Spleen (tissue), 13 donors: ENCODE results near the gene REG4. TPM values are rescaled to one million over a fixed set of nuclear protein-coding genes. Genes with fewer than 3 reads are reported as not detected.
"Not testable (repeated sequence)": the region's sequence is repeated elsewhere in the genome, so short reads cannot be mapped to it uniquely, and the experiment has no call there.

Experiments used
- DNase-seq: peaks from one replicate; pipeline ENCODE4 v3.0.0-alpha.2; 2020
- H3K27ac ChIP-seq, 8 donors: fragments of 200-600 bp; sonication (generic) in 7 of 8; 1 replicate in 4 of 8; 2 replicates in 4 of 8; pipeline versions ENCODE4 v1.5.0 to v1.8.0; 2016 to 2021; ENCODE audit warnings: inconsistent platforms in 4 of 8, mild to moderate bottlenecking in 4 of 8, moderate library complexity in 1 of 8
- H3K27me3 ChIP-seq, 7 donors: fragments of 200-600 bp; sonication (generic) in 6 of 7; replicated peaks in 1 of 7; 1 replicate in 4 of 7; 2 replicates in 3 of 7; pipeline versions ENCODE4 v1.5.0 to v1.8.0; 2016 to 2021; ENCODE audit warnings: inconsistent platforms in 3 of 7, mild to moderate bottlenecking in 1 of 7
- H3K36me3 ChIP-seq, 6 donors: fragments of 200-600 bp; sonication (generic) in 5 of 6; 1 replicate in 4 of 6; 2 replicates in 2 of 6; pipeline versions ENCODE4 v1.5.0 to v1.8.0; 2016 to 2021; ENCODE audit warnings: inconsistent platforms in 2 of 6
- H3K4me1 ChIP-seq, 6 donors: fragments of 200-600 bp; sonication (generic) in 5 of 6; 1 replicate in 3 of 6; 2 replicates in 3 of 6; pipeline versions ENCODE4 v1.5.0 to v1.8.0; 2016 to 2021; ENCODE audit warnings: inconsistent platforms in 3 of 6
- H3K4me3 ChIP-seq, 8 donors: fragments of 200-600 bp; sonication (generic) in 7 of 8; 1 replicate in 4 of 8; 2 replicates in 4 of 8; pipeline versions ENCODE4 v1.5.0 to v1.8.0; 2016 to 2021; ENCODE audit warnings: inconsistent platforms in 4 of 8, mild to moderate bottlenecking in 4 of 8, moderate library complexity in 2 of 8
- H3K9me3 ChIP-seq, 8 donors: fragments of 200-600 bp; sonication (generic) in 7 of 8; 1 replicate in 4 of 8; 2 replicates in 4 of 8; pipeline versions ENCODE4 v1.5.0 to v1.8.0; 2016 to 2021; ENCODE audit warnings: inconsistent platforms in 4 of 8
- CTCF ChIP-seq, 11 experiments: fragments of 200-600 bp in 7 of 11; fragments of 450-650 bp in 4 of 11; sonication (generic) in 4 of 11; IDR thresholded peaks in 8 of 11; conservative IDR thresholded peaks in 3 of 11; 1 replicate in 7 of 11; 2 replicates in 4 of 11; pipeline versions ENCODE4 v1.4.0 to v1.8.0; 2016 to 2021; ENCODE audit warnings: antibody characterized with exemption in 11 of 11, inconsistent platforms in 4 of 11, mild to moderate bottlenecking in 1 of 11
- POLR2A ChIP-seq, 3 donors: fragments of 450-650 bp; IDR thresholded peaks; one replicate each; pipeline ENCODE4 v1.5.1; 2017; ENCODE audit warnings: antibody characterized with exemption in 3 of 3, mild to moderate bottlenecking in 1 of 3
- POLR2AphosphoS5 ChIP-seq, 3 donors: sonication (generic); formaldehyde crosslinking; IDR thresholded peaks; one replicate each; pipeline ENCODE4 v1.5.1; 2017; ENCODE audit warnings: antibody characterized with exemption in 3 of 3
- WGBS, 5 donors: extraction: QIAGEN DNeasy Blood & Tissue Kit in 3 of 5; methylation state at CpG; one replicate each; pipeline versions ENCODE4 v1.1.5 to v1.1.7; 2013 to 2018; 5-methylcytosine and 5-hydroxymethylcytosine counted together
- intact Hi-C: fragments of 100-400 bp; cut with DNase I; formaldehyde crosslinking; loops from one replicate; pipeline ENCODE4 v1.15.0; 2023; ENCODE audit warnings: low total_unique reads
- long read RNA-seq, 2 donors: transcript quantifications; one replicate each; lab custom pipeline, GENCODE V29; 2026
- polyA plus RNA-seq, 3 donors: library from polyadenylated mRNA; stranded (reverse); fragments of 200-250 nt; gene quantifications; one replicate each; pipeline ENCODE4 v1.2.1, GENCODE V29; 2013
- total RNA-seq, 7 donors: library from RNA; depleted of rRNA in 3 of 7; stranded (reverse); fragments of >200 nt in 3 of 7; fragmentation: NEBNext Ultra II Directional in 4 of 7; extraction: Animal tissue kit (Norgen Biotek cat#: 25700) in 4 of 7; gene quantifications; one replicate each; pipeline versions ENCODE4 v1.1.0 to v1.2.1, GENCODE V29; 2016 to 2021
- donor health status: healthy with polysubstance abuse.
- donor health status: DM: no; HTN: no; CAD: no; lungs with moderate emphysema.
- donor health status: DM: no; HTN: no; CAD: no.
- donor health status: Bipolar disorder and iron deficiency.
- donor health status: healthy.
- donor health status: DM: no; HTN: no; CAD: no.
- donor health status: DM: yes; HTN: yes; CAD: no.

The REG4 gene
- total RNA-seq (under 1 TPM in 1 of 7 donors, not detected in 6; 0.40 TPM), polyA plus RNA-seq (under 1 TPM in 1 of 3 donors, not detected in 2; 0.24 TPM)
- long read RNA-seq, donor 1, partial matches to known transcripts, result 0 of 1 reads
- long read RNA-seq, donor 1, other reads (novel, unspliced or antisense), result 0 of 1 reads
- long read RNA-seq, donor 2, result 0 reads

GRCh38 chr1:119811387-119811786, at the start of gene REG4:
Gene REG4, minus strand, starts transcription at chr1:119811460. Its CDS starts 2,691 bp downstream, at chr1:119808769.
- H3K9me3 ChIP-seq, result no peaks in the 10 kb centered on the region
- no peak within 1 kb of the TSS for H3K4me3 ChIP-seq
- H3K27me3 ChIP-seq, result peaks cover 0 to 27% (median 0%) of the 10 kb centered on the region in 7 donors
- no peaks in the 10 kb centered on the region for H3K36me3 ChIP-seq
- 78 to 86% (median 82%) methylated on average over 7 of the region's 7 CpGs for WGBS, 5 donors
- H3K4me1 ChIP-seq, result peaks cover 0 to 7% (median 2%) of the 10 kb centered on the region in 6 donors
- no peak within 1 kb of the TSS for H3K27ac ChIP-seq
- no peak for DNase-seq
- intact Hi-C loops, result no loop called here
- no peak for TF ChIP-seq POLR2A (IDR thresholded peaks at IDR 0.05)
- TF ChIP-seq CTCF (IDR thresholded peaks at IDR 0.05 in 8 of 11, conservative IDR thresholded peaks at IDR 0.05 in 3 of 11), result no peak
- TF ChIP-seq POLR2AphosphoS5 (IDR thresholded peaks at IDR 0.05), result no peak

GRCh38 chr1:119859647-119860046, 48.4 kb upstream of the REG4 start:
- Histone ChIP-seq H3K4me1 (peaks cover 0 to 9% (median 0%) of the 10 kb centered on the region in 6 donors), H3K27ac (no peak overlapping the region), H3K9me3 (no peaks in the 10 kb centered on the region), H3K36me3 (no peaks in the 10 kb centered on the region), H3K4me3 (no peak overlapping the region), H3K27me3 (no peaks in the 10 kb centered on the region)
- intact Hi-C loops, result no loop called here
- no peak for TF ChIP-seq POLR2A (IDR thresholded peaks at IDR 0.05)
- no peak for DNase-seq
- 13 to 46% (median 20%) methylated on average over 4 of the region's 4 CpGs for WGBS, 5 donors

- H3K9me3 ChIP-seq, intact Hi-C loops, H3K4me1 ChIP-seq, H3K27ac ChIP-seq, H3K27me3 ChIP-seq, H3K36me3 ChIP-seq, DNase-seq, H3K4me3 ChIP-seq: not testable (repeated sequence)
- WGBS, 5 donors, result 43 to 61% (median 60%) methylated on average over 4 of the region's 4 CpGs
Measured at GRCh38 chr1:119858556-119859214, 47.4 kb upstream of the REG4 start.

- 71 to 92% (median 89%) methylated on average over 2 of the region's 2 CpGs for WGBS, 5 donors
- intact Hi-C loops, result no loop called here
- DNase-seq, result no peak
Measured at GRCh38 chr1:119858126-119858525, 46.9 kb upstream of the REG4 start.

More at GRCh38 chr1:119858126-119858525, 46.9 kb upstream of the REG4 start:
- no peaks in the 10 kb centered on the region for H3K27me3 ChIP-seq
- no peaks in the 10 kb centered on the region for H3K36me3 ChIP-seq
- TF ChIP-seq CTCF (IDR thresholded peaks at IDR 0.05 in 8 of 11, conservative IDR thresholded peaks at IDR 0.05 in 3 of 11) (no peak), POLR2AphosphoS5 (IDR thresholded peaks at IDR 0.05) (no peak), POLR2A (IDR thresholded peaks at IDR 0.05) (no peak)
- H3K9me3 ChIP-seq, result no peaks in the 10 kb centered on the region
- no peak overlapping the region for H3K27ac ChIP-seq
- H3K4me1 ChIP-seq, result peaks cover 0 to 9% (median 0%) of the 10 kb centered on the region in 6 donors
- no peak overlapping the region for H3K4me3 ChIP-seq
